Eye (tissue), 1 donor: ENCODE results near the gene NEK11.
"Not testable (repeated sequence)": the region's sequence is repeated elsewhere in the genome, so short reads cannot be mapped to it uniquely, and the experiment has no call there.

Source experiments
- DNase-seq: peaks from one replicate; pipeline ENCODE4 v3.0.0-alpha.2; 2015

Gene NEK11

GRCh38 chr3:131317667-131318066 lies 291.0 kb downstream of the NEK11 start:
- DNase-seq: no peak

- DNase-seq: peak; percentile 1
Observed at GRCh38 chr3:131323014-131323413, 296.3 kb downstream of the NEK11 start.

GRCh38 chr3:131323792-131324191 lies 297.1 kb downstream of the NEK11 start:
- DNase-seq: no peak

- DNase-seq: no peak
Observed at GRCh38 chr3:131324923-131325322, 298.2 kb downstream of the NEK11 start.

- no peak for DNase-seq
Observed at GRCh38 chr3:131326307-131326706, 299.6 kb downstream of the NEK11 start.

GRCh38 chr3:131328721-131329120 lies 302.0 kb downstream of the NEK11 start:
- peak; percentile 71 for DNase-seq

GRCh38 chr3:131329774-131330173 lies 303.1 kb downstream of the NEK11 start:
- no peak for DNase-seq

GRCh38 chr3:131331456-131332085 lies 304.9 kb downstream of the NEK11 start:
- DNase-seq: not testable (repeated sequence)

- DNase-seq: no peak
Observed at GRCh38 chr3:131338948-131339640, 312.4 kb downstream of the NEK11 start.

- DNase-seq: no peak
Observed at GRCh38 chr3:131341761-131342160, 315.1 kb downstream of the NEK11 start.

- no peak for DNase-seq
Observed at GRCh38 chr3:131348911-131349310, 322.2 kb downstream of the NEK11 start.

GRCh38 chr3:131349454-131349853 lies 322.8 kb downstream of the NEK11 start:
- no peak for DNase-seq

- peak; percentile 24 for DNase-seq
Observed at GRCh38 chr3:131349946-131350347, 323.3 kb downstream of the NEK11 start.

GRCh38 chr3:131350506-131350905 lies 323.8 kb downstream of the NEK11 start:
- no peak for DNase-seq

GRCh38 chr3:131353016-131353877 lies 326.6 kb downstream of the NEK11 start:
- DNase-seq: no peak

GRCh38 chr3:131353986-131354385 lies 327.3 kb downstream of the NEK11 start:
- DNase-seq: no peak

GRCh38 chr3:131356006-131356595 lies 329.4 kb downstream of the NEK11 start:
- DNase-seq: no peak

- no peak for DNase-seq
Observed at GRCh38 chr3:131357275-131357674, 330.6 kb downstream of the NEK11 start.

- peak; percentile 10 for DNase-seq
Observed at GRCh38 chr3:131360191-131360755, 333.6 kb downstream of the NEK11 start.

- DNase-seq: not testable (repeated sequence)
Observed at GRCh38 chr3:131361066-131361463, 334.4 kb downstream of the NEK11 start.

- peak; percentile 82 for DNase-seq
Observed at GRCh38 chr3:131361464-131362421, 335.1 kb downstream of the NEK11 start.

GRCh38 chr3:131363275-131363674 lies 336.6 kb downstream of the NEK11 start:
- no peak for DNase-seq
